DMS53 (cell line): Measurements from ENCODE around the gene IL13.

Source experiments
- DNase-seq: peaks from one replicate; lab custom pipeline; 2025; lab: John Stamatoyannopoulos, UW

The IL13 gene

DNA sequence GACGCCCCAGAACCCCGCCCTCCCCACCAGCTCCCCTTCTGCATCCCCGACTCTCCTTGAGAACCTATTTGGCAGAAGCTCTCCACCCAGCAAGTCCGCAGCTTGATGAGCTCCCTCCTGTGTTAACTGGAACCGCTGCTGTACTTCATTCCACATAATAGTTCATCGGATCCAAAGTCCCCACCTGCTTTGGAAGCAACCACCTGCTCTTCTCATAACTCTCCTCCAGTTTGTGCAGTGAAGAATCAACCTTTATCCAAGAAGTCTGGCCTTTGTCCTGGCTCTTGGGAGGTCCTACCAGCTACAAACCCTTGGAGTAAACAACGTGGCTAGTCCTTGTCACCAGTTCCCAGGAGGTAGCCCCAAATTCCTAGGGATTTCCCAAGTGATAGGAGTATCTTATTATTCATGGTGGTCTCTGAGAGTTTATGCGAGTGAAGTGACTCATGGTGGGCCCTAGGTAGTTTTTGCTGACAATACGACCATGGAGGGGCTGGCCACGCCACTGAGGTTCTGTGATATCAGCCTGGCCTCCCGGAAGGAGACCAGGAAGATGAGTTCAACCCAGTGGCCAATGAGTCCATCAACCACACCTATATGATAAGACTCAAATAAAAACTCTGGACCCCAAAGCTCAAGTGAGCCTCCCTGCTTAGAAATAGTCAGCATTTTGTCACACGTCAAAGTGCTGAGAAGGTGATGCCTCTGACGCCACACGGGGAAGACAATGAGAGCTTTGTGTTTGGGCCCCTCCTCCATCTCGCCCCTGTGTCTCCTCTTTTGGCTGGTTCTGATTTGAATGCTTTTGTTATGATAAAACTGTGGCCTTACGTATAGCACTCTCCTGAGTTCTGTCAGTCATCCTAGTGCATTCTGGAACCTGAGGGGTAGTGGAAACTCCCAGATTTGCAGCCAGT is 12.3 kb downstream of the IL13 start:
- no peak for DNase-seq

DNA sequence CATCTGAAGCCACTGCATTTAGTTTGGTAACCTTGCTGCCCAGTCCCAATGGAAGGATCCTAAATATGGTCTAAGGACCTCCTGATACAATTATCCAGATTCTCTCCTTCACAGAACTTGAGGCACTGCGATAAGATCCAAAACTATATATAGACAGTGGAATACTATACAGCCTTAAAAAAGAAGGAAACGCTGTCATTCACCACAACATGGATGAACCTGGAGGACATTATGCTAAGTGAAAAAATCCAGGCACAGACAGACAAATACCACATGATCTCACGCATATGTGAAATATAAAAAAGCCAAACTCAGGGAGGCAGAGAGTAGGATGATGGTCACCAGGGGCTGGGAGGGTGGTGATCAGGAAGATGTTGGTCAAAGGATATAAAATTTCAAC is 13.0 kb downstream of the IL13 start:
- DNase-seq = no peak

DNA sequence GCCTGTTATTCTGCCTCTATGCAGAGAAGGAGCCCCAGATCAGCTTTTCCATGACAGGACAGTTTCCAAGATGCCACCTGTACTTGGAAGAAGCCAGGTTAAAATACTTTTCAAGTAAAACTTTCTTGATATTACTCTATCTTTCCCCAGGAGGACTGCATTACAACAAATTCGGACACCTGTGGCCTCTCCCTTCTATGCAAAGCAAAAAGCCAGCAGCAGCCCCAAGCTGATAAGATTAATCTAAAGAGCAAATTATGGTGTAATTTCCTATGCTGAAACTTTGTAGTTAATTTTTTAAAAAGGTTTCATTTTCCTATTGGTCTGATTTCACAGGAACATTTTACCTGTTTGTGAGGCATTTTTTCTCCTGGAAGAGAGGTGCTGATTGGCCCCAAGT is 15.5 kb downstream of the IL13 start:
- DNase-seq = no peak

DNA sequence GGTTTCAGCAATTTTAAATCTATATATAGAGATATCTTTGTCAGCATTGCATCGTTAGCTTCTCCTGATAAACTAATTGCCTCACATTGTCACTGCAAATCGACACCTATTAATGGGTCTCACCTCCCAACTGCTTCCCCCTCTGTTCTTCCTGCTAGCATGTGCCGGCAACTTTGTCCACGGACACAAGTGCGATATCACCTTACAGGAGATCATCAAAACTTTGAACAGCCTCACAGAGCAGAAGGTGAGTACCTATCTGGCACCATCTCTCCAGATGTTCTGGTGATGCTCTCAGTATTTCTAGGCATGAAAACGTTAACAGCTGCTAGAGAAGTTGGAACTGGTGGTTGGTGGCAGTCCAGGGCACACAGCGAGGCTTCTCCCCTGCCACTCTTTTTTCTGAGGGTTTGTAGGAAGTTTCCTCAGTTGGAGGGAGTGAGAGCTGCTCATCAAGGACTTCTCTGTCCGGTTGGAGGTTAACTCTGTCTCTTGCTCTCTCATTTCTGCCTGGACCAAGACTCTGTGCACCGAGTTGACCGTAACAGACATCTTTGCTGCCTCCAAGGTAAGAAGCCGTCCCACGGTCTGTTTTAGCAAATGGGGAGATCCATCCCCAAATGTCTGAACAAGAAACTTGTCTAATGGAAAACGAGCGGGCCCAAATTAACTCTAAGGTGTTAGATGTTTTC is 16.1 kb downstream of the IL13 start, which contains the start of gene IL4:
Gene IL4 (plus strand): TSS at position 51 of the 692 bp plus-strand sequence. CDS start 62 bp downstream, at position 113.
- DNase-seq = no peak

DNA sequence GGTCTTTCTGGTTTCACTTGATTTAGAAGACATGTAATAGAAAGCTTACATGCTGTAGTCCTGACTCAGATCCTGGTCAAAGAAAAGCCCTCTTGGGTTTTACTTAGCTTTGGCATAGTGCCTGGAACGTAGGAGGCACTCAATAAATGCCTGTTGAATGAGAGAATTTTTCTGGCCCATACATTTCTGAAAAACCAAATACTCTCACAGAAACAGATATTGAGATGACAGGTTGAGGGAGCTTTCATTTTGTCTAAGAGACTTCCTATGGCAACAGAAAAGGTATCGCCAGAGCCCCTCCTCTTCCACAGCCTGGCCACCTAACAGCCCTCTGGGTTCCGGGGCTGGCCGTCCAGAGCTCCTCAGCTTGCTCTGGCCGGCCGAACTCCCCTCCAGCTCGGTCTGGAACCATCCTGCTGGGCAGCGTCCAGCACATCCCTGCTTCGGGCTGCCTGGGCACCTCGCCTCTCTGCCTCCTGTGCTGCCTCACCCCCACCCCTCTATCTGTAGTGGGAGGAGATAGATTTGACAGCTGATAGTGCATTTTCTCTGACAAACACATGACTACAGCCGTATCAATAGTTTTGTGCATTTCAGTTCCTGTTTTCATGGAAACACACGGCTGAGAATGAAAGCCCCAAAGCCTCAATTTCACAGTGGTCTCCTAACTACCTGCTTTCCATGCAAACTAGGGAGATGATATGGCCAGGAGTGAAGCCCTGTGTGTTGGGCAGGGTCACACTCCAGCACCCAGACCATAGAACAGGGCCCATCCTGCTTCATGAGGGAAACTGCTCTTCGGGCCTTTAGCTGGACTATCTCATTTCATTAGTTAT is 16.9 kb downstream of the IL13 start:
- peak; percentile 16 for DNase-seq

DNA sequence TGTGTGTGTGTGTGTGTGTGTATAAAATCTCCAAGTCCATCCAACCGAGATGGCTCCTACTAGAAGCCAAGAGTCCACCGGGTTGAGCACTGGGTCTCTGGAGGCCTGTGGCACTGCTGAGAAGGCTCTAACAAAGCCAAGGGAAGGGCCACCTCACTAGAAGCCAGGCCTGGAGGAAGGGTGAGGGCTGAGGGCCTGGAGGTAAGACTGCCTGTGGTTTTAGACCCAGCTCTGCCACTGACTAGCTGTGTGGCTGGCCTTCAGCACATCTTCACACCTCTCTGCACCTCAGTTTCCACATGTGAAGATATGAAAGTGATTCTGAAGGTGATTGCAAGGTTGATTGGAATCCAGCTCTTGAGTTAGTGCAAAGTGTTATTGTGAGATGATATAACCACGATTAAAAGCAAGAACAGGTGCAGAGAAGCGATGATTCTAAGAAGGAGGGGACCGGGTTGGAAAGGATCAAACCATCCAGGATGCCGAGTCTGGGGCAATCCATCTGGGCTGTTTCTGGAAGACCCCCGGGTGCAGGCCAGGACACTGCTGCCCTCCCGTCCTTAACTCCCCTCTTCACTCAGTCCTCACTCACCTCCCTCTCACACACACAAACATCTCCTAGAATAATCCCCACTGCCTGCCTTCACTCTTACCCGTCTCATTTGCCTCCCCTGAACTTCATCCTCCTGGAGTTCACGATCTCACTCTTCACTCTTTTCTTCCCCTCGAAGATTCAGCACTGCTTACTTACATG is 18.1 kb downstream of the IL13 start:
- no peak for DNase-seq

DNA sequence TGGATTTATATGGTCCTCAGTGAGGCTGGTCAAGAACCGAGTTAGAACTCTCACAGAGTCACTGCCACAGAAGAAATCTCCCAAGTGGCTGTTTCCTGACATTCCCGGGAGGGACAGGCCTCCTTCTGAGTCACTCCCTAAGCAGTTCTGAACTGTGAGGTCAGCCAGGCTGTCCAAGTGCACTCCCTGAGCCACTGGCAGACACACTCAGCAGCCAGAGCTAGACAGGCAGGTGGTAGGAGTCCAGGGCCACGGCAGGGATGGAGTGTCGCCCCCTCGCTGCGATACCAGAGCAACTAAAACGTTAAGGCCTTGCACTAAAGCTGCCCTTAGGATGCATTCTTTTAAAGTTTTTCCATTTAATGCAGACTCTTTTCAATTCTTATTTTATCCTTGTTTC is 19.2 kb downstream of the IL13 start:
- DNase-seq = peak; percentile 62

DNA sequence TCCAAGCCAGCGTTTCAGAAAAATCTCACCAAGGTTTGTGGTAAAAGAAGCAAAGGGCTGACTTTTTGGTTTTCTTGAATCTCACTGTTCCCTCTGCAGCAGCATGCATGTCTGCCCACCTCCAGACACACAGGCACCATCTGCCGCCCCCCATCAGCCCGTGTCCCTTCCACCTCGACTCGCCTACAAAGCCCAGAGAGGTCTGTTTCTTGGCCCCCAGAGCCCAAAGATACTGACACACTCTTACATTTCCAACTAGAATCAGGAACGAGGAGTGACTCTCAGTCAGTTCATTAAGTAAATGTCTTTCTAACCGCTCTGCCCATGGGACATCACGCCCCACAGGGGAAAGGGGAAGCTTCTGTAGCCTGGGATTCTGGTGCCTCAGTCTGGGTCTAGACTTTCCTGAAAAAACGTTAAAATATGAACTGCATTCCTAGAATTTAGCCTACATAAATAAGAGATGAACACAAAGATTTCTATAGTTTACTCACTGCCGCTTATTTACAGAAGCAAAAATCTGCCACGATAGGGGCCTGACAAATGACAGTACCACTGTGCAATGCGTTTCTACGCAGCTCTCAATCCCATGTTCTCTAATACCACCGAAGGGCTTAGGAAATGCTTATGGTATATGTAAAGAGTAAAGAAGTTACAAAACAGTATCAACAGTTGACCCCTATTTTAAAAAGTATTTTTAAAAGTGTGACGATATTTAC is 19.9 kb downstream of the IL13 start:
- DNase-seq = no peak

DNA sequence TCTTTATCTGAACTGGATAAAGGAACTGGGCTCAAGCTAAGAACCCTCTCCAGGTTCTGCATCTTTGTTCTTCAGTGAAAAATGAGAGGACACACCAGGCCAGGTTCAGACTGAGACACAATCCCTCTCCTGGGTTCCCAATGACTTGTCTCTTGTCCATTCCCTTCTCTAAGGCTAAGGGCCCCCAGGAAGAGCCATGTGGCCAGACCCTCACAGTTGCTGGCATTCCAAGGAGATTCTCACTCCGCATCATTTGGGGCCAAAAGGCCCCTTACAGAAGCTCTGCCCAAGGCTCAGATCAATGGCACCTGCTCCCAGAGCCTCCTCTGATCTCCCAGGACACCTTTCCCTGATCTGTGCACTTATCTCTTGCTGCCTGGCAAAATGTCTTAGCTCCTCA is 20.8 kb downstream of the IL13 start:
- DNase-seq = no peak

DNA sequence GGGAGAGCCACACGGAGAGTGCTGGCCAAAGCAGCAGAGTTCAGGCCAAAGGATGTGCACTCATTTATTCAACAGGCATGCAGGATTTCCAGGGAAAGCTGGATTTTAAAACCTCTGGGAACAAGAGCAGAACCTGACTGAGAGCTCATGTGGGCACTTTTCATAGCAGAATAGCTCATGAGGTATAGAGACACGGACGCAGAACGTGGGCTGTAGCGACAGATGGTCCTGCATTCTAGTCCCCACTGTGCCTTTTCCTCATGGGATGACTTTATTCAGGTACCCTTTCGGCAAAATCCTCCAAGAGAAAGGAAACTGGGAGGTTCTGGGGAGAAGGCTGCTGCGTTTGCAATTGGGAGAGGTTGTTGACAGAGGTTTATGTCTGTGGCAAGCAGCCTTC is 21.2 kb downstream of the IL13 start:
- no peak for DNase-seq

DNA sequence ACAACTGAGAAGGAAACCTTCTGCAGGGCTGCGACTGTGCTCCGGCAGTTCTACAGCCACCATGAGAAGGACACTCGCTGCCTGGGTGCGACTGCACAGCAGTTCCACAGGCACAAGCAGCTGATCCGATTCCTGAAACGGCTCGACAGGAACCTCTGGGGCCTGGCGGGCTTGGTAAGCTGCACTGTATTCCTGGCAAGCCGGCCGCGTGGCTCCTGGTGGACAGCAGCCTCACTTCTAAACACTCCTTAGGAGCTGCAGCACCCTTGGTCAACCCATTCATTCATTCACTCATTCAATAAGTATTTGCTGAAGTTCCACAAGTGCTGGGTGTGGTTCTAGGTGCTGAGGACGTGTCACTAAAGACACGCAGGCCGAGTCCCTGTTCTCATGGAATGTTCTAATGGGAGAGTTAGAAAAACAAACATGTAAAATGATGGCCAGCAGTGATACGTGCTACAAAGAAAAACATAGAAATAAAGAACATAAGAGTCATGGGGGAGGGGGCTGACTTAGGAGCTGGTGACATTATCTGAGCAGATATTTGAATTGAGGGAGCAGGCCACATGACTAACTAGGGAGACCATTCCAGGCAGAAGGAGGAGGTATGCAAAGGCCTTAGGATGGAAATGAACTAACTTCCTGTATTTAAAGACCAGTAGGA is 21.9 kb downstream of the IL13 start:
- DNase-seq = no peak

DNA sequence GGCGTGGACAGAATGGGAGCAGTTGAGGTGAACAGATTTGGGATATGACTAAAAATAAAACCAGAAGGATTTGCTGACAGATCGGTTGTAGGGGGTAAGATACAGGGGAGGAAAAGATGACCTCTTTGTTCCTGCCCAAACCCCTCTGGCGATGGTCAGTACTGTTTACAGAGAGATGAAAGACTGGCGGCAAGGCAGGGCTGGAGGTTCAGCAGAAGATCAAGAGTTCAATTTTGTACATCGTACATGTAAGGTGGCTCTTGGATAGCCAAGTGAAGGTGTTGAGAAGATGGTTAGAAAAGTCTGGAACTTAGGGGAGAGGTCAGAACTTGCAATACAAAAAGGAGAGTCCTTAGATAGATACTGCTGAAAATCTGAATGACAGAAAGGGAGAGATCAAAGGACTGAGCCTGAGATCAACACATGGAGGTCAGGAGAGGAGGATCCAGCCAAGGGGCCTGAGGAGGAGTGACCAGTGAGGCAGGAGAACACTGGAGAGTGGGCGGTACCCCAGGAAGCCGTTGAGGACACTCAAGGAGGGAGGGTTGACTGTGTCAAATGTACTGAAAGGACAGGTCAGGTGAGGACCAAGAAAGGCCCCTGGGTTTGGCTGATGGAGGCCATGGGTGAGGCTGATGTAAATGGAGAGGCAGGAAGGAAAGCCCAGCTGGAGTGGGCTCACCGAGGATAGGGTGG is 23.0 kb downstream of the IL13 start:
- DNase-seq = no peak

DNA sequence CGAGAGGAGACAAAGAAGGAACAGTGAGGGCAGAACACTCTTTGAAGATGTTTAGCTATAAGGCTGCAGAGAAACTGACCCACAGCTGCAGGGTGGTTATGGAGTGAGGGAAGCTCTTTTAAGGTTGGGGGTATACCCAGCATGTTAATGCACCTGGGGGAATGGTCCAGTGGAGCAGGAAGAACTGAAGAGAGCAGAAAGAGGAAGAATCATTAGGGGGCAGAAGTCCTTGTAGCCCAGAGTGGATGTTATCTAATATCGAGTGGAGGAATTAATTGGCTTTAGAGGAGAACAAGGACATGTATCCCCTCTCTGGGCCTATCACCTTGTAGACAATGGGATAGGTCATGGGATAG is 23.5 kb downstream of the IL13 start:
- no peak for DNase-seq

DNA sequence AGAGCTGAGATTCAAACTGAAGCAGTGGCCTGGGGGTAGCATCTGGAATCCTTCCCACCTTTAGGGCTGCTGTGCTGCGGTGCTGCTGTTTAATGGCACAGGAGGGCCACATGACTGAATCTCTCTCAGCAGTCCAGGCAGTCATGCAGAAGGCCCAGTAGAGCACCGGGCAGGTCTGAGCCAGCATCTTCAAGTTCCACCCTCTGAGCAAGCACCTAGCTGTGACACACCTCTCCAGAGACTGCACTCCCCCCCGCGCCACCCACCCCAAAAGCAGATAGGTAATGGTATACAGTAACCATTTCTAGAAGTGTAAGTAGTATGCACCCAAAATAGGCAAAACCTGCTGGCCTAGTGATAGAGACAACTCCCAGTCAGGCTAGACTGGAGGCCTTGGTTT is 24.0 kb downstream of the IL13 start:
- no peak for DNase-seq

DNA sequence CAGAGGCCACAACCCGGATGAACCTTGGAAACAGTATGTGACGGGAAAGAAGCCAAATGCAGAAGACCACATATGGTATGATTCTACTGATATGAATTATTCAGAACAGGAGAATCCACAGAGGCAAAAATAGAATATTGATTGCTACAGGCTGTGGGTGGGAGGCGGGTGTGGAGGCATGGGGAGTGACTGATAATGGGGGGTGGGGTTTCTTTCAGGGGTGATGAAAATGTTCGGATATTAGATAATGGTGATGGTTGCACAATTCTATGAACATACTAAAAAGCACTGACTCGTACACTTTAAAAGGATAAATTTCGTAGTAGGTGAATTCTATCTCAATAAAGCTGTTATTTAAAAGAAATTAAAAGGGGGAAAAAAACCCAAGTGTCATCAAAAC is 26.5 kb downstream of the IL13 start:
- DNase-seq = no peak

DNA sequence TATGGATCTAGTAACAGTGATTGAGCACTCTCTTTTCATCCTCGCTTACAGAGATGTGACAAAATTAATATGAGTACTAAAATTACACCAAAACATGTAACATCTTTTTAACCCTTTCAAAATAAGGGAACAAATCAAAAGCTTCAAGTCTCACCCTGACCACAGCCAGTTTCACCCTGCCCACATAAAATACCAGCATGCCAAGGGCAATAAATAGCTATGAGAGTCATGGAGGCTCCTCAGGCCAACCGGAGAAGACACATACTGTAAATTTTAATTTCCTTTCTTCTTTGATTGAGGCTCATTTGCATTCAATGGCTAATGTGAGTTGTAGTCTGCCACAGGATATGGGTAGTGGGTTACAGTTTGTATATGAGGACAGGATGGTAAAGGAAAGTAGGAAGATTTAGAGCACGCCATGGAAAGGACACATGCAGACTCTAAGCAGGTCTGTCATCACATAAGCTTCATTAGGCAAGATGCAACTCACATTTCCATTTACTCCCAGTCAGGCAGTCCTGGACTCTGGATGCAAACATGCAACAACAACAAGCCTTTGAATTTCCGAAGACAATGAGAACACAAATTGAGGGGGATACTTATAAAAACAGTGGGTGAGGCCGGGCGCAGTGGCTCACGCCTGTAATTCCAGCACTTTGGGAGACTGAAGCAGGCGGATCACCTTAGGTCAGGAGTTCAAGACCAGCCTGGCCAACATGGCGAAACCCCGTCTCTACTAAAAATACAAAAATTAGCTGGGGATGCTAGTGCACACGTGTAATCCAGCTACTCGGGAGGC is 27.1 kb downstream of the IL13 start:
- DNase-seq = no peak

DNA sequence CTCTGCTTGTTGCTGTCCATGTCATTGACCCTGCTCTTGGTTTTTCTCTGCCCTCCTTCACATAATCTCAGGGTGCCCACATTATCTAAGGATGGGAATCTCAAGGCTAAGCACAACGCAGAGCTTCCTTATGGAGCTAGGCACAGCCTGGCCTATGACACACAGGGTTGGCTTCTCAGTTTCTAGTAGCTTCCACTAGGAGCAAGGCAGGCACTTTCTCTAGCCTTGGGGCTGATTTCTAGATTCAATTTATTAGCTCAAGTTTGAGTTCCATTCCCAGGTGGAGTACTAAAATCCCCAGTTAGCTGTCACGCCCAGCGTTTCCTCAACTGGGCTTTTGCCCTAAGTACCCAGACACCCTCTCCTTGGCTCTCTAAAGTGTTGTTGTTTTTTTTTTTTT is 28.2 kb downstream of the IL13 start:
- DNase-seq = no peak

DNA sequence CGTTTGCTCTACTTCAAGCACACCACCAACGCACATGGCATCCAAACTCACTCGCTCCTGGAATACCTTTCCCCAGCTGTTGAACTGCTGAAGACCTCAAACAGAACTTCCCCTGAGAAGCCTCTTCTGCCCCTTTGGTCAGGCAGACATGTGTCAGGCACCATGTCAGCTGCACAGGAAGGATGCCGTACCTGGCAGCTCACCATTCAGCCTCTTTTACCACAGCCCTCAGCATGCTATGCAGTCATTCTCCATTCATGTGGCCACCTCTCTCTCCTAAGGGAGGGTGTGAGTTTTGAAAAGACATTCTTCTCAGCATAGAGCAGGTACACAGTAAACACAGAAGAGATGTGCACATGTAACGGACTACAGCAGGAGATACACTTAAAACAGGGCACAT is 30.0 kb downstream of the IL13 start:
- DNase-seq = no peak
